Activated CD4-positive, alpha-beta T cell treated with anti-CD3 and anti-CD28 coated beads for 36 hours (primary cell): ENCODE results near the gene METTL25B. TPM values are rescaled to one million over a fixed set of nuclear protein-coding genes. Genes with fewer than 3 reads are reported as not detected.

ENCODE experiments used
- total RNA-seq, 2 experiments: library from RNA; stranded (reverse); gene quantifications; one replicate each; pipeline ENCODE4 v1.2.3, GENCODE V29; 2021

The METTL25B gene
- total RNA-seq, 2 experiments from 2014 or later = 31.0 to 40.5 TPM

Other genes starting within 250 kb of the METTL25B start
- 10 to 100 TPM; 32.1 to 33.6 TPM for gene MEF2D, start 227.7 kb upstream of the METTL25B start, total RNA-seq
- 10 to 100 TPM; 14.9 to 16.0 TPM for gene IQGAP3, start 155.9 kb upstream of the METTL25B start, total RNA-seq
- 1 to 10 TPM; 7.3 to 9.1 TPM for gene TTC24, start 148.7 kb upstream of the METTL25B start, total RNA-seq
- 10 to 100 TPM; 79.9 to 82.0 TPM for gene NAXE, start 136.7 kb upstream of the METTL25B start, total RNA-seq
- 10 to 100 TPM; 38.5 to 48.7 TPM for gene GPATCH4, start 127.0 kb upstream of the METTL25B start, total RNA-seq
- under 1 TPM in 1 of 2 experiments, not detected in 1; 0.34 TPM for gene HAPLN2, start 109.1 kb upstream of the METTL25B start, total RNA-seq
- gene BCAN, start 86.4 kb upstream of the METTL25B start, total RNA-seq = not detected
- gene NES, start 51.1 kb upstream of the METTL25B start, total RNA-seq = under 1 TPM in 1 of 2 experiments, not detected in 1; 0.02 TPM
- under 1 TPM; 0.88 to 0.98 TPM for gene CRABP2, start 22.9 kb upstream of the METTL25B start, total RNA-seq
- 10 to 100 TPM; 48.4 to 65.2 TPM for gene ISG20L2, start 297 bp downstream of the METTL25B start, total RNA-seq
- 10 to 100 TPM; 81.9 to 89.7 TPM for gene MRPL24, start 12.6 kb downstream of the METTL25B start, total RNA-seq
- gene HDGF, start 23.2 kb downstream of the METTL25B start, total RNA-seq = 100 to 1,000 TPM; 312 to 358 TPM
- gene PRCC, start 39.1 kb downstream of the METTL25B start, total RNA-seq = 100 to 1,000 TPM in 1 of 2 experiments, 10 to 100 TPM in 1; 80.4 to 110 TPM
- gene SH2D2A, start 88.4 kb downstream of the METTL25B start, total RNA-seq = 100 to 1,000 TPM; 189 to 211 TPM
- gene INSRR, start 130.6 kb downstream of the METTL25B start, total RNA-seq = under 1 TPM; 0.14 to 0.18 TPM
- 1 to 10 TPM; 4.4 to 6.1 TPM for gene NTRK1, start 132.4 kb downstream of the METTL25B start, total RNA-seq
- not detected for gene PEAR1, start 165.2 kb downstream of the METTL25B start, total RNA-seq
- gene LRRC71, start 192.2 kb downstream of the METTL25B start, total RNA-seq = not detected